HEK293 (cell line): ENCODE data around the gene ECPAS.

Experiments
- CTCF ChIA-PET: fragments of 350-600 bp; formaldehyde crosslinking; extraction: SDS; loops from one replicate; lab custom pipeline; 2021; ENCODE audit warnings: antibody characterized with exemption; lab: Yijun Ruan, JAX
- POLR2A ChIA-PET: fragments of 300-600 bp; formaldehyde crosslinking; extraction: SDS; loops from one replicate; lab custom pipeline; 2020; ENCODE audit warnings: antibody characterized with exemption, inconsistent platforms; lab: Yijun Ruan, JAX
- H3K27ac ChIP-seq: fragments of 200-500 bp; sonication (Bioruptor generic); 2 replicates; pipeline ENCODE4 v1.5.1; 2014; ENCODE audit warnings: low read depth, low read length, control low read depth, inconsistent platforms; ENCODE audit errors: extremely low read depth
- H3K36me3 ChIP-seq, 2 experiments: fragments of 200-500 bp in 1 of 2; sonication (Bioruptor generic) in 1 of 2; 1 replicate in 1 of 2; 2 replicates in 1 of 2; pipeline ENCODE4 v1.5.1; 2014 to 2017; ENCODE audit warnings: inconsistent platforms in 2 of 2, low read length in 2 of 2; ENCODE audit not compliant: control insufficient read depth in 2 of 2, insufficient read depth in 1 of 2
- H3K4me1 ChIP-seq: fragments of 200-500 bp; sonication (Bioruptor generic); 2 replicates; pipeline ENCODE4 v1.5.1; 2014; ENCODE audit warnings: mild to moderate bottlenecking, low read length, inconsistent platforms; ENCODE audit not compliant: control insufficient read depth, insufficient read depth
- H3K4me3 ChIP-seq: 2 replicates; pipeline ENCODE4 v1.5.1; 2011; ENCODE audit warnings: low read depth, mild to moderate bottlenecking, control low read depth, low read length, moderate library complexity
- H3K9me3 ChIP-seq: fragments of 200-500 bp; sonication (Bioruptor generic); 2 replicates; pipeline ENCODE4 v1.5.1; 2014; ENCODE audit warnings: low read depth, low read length, inconsistent platforms; ENCODE audit not compliant: control insufficient read depth, insufficient read depth
- CTCF ChIP-seq: fragments of 450-650 bp; formaldehyde crosslinking; IDR thresholded peaks from 2 replicates; pipeline ENCODE4 v1.5.1; 2016; ENCODE audit warnings: missing biosample characterization, missing genetic modification characterization
- KLF10 ChIP-seq: fragments of 450-650 bp; IDR thresholded peaks from 2 replicates; pipeline ENCODE4 v1.5.1; 2018; ENCODE audit warnings: missing biosample characterization, mild to moderate bottlenecking, missing genetic modification characterization
- PRDM1 ChIP-seq: fragments of 450-650 bp; formaldehyde crosslinking; IDR thresholded peaks from 2 replicates; pipeline ENCODE4; 2016; ENCODE audit warnings: missing biosample characterization, missing genetic modification characterization
- RBAK ChIP-seq: fragments of 450-650 bp; formaldehyde crosslinking; IDR thresholded peaks from 2 replicates; pipeline ENCODE4 v1.5.1; 2016; ENCODE audit warnings: missing biosample characterization, missing genetic modification characterization
- SALL2 ChIP-seq: fragments of 450-650 bp; formaldehyde crosslinking; IDR thresholded peaks from 2 replicates; pipeline ENCODE4 v1.5.0; 2017; ENCODE audit warnings: missing biosample characterization, mild to moderate bottlenecking, missing genetic modification characterization, borderline replicate concordance
- SP7 ChIP-seq: fragments of 450-650 bp; formaldehyde crosslinking; IDR thresholded peaks from 2 replicates; pipeline ENCODE4 v1.5.1; 2016; ENCODE audit warnings: missing biosample characterization, missing genetic modification characterization
- ZBTB1 ChIP-seq: fragments of 450-650 bp; formaldehyde crosslinking; IDR thresholded peaks from 2 replicates; pipeline ENCODE4 v1.5.1; 2016; ENCODE audit warnings: missing biosample characterization, missing genetic modification characterization
- ZBTB8A ChIP-seq: fragments of 450-650 bp; formaldehyde crosslinking; IDR thresholded peaks from 2 replicates; pipeline ENCODE4 v1.5.1; 2016; ENCODE audit warnings: missing biosample characterization, missing genetic modification characterization
- ZFHX2 ChIP-seq: fragments of 450-650 bp; formaldehyde crosslinking; conservative IDR thresholded peaks from 2 replicates; pipeline ENCODE4 v1.5.1; 2016; ENCODE audit warnings: missing biosample characterization, missing genetic modification characterization
- ZIC2 ChIP-seq: fragments of 450-650 bp; formaldehyde crosslinking; IDR thresholded peaks from 2 replicates; pipeline ENCODE4 v1.5.1; 2016; ENCODE audit warnings: missing biosample characterization, missing genetic modification characterization
- ZNF138 ChIP-seq: fragments of 450-650 bp; formaldehyde crosslinking; IDR thresholded peaks from 2 replicates; pipeline ENCODE4 v1.5.1; 2016; ENCODE audit warnings: missing biosample characterization, missing genetic modification characterization, borderline replicate concordance
- ZNF18 ChIP-seq: fragments of 450-650 bp; formaldehyde crosslinking; IDR thresholded peaks from 2 replicates; pipeline ENCODE4 v1.5.1; 2016; ENCODE audit warnings: missing biosample characterization, missing genetic modification characterization
- ZNF211 ChIP-seq: fragments of 450-650 bp; formaldehyde crosslinking; IDR thresholded peaks from 2 replicates; pipeline ENCODE4 v1.5.1; 2016; ENCODE audit warnings: low read depth, missing biosample characterization, missing genetic modification characterization
- ZNF221 ChIP-seq: fragments of 450-650 bp; formaldehyde crosslinking; IDR thresholded peaks from 2 replicates; pipeline ENCODE4 v1.5.1; 2017; ENCODE audit warnings: missing biosample characterization, missing genetic modification characterization, borderline replicate concordance
- ZNF248 ChIP-seq: fragments of 450-650 bp; formaldehyde crosslinking; IDR thresholded peaks from 2 replicates; pipeline ENCODE4 v1.5.1; 2017; ENCODE audit warnings: missing biosample characterization, missing genetic modification characterization
- ZNF354C ChIP-seq: fragments of 450-650 bp; formaldehyde crosslinking; IDR thresholded peaks from 2 replicates; pipeline ENCODE4 v1.5.1; 2016; ENCODE audit warnings: missing biosample characterization, missing genetic modification characterization, low read depth, borderline replicate concordance
- ZNF398 ChIP-seq: fragments of 450-650 bp; formaldehyde crosslinking; IDR thresholded peaks from 2 replicates; pipeline ENCODE4 v1.5.1; 2017; ENCODE audit warnings: missing biosample characterization, missing genetic modification characterization
- ZNF449 ChIP-seq: fragments of 450-650 bp; formaldehyde crosslinking; IDR thresholded peaks from 2 replicates; pipeline ENCODE4 v1.5.1; 2017; ENCODE audit warnings: missing biosample characterization, mild to moderate bottlenecking, missing genetic modification characterization, moderate library complexity
- ZNF529 ChIP-seq: fragments of 450-650 bp; formaldehyde crosslinking; IDR thresholded peaks from 2 replicates; pipeline ENCODE4 v1.5.1; 2017; ENCODE audit warnings: missing genetic modification characterization, missing biosample characterization; ENCODE audit not compliant: insufficient replicate concordance
- ZNF544 ChIP-seq: fragments of 450-650 bp; formaldehyde crosslinking; IDR thresholded peaks from 2 replicates; pipeline ENCODE4 v1.5.0; 2017; ENCODE audit warnings: missing biosample characterization, missing genetic modification characterization
- ZNF561 ChIP-seq: fragments of 450-650 bp; IDR thresholded peaks from 2 replicates; pipeline ENCODE4 v1.5.1; 2018; ENCODE audit warnings: missing biosample characterization, missing genetic modification characterization, borderline replicate concordance
- ZNF596 ChIP-seq: fragments of 450-650 bp; IDR thresholded peaks from 2 replicates; pipeline ENCODE4 v1.5.0; 2018; ENCODE audit warnings: missing biosample characterization, mild to moderate bottlenecking, missing genetic modification characterization, moderate library complexity
- ZNF664 ChIP-seq: fragments of 450-650 bp; formaldehyde crosslinking; IDR thresholded peaks from 2 replicates; pipeline ENCODE4 v1.5.1; 2016; ENCODE audit warnings: missing biosample characterization, missing genetic modification characterization
- ZNF768 ChIP-seq: fragments of 450-650 bp; formaldehyde crosslinking; IDR thresholded peaks from 2 replicates; pipeline ENCODE4 v1.5.1; 2018; ENCODE audit warnings: missing biosample characterization, mild to moderate bottlenecking, missing genetic modification characterization
- TF ChIP-seq, protein P1 (sequence below): fragments of 450-650 bp; formaldehyde crosslinking; IDR thresholded peaks from 2 replicates; pipeline ENCODE4 v1.5.1; 2016; ENCODE audit warnings: missing biosample characterization, missing genetic modification characterization

Gene ECPAS

GRCh38 chr9:111454751-111455150, 29.4 kb downstream of the ECPAS start:
- ChIA-PET CTCF (interaction anchor here (0.5 kb wide), 1 partner anchor 211 kb away, joined by 5 read pairs; no protein-coding TSS in a partner anchor), POLR2A (no interaction called here)
- H3K4me3 ChIP-seq, result no peak overlapping the region
- peaks cover 18% of the 10 kb centered on the region for H3K4me1 ChIP-seq
- TF ChIP-seq ZNF449 (tag by site-specific recombination) (no peak), ZNF398 (no peak), ZNF211 (tag by site-specific recombination) (no peak), ZNF248 (tag by site-specific recombination) (no peak), ZNF561 (tag by site-specific recombination) (no peak), PRDM1 (tag by site-specific recombination) (no peak), ZNF768 (no peak), RBAK (tag by site-specific recombination) (no peak), ZNF354C (no peak), ZNF529 (no peak), KLF10 (tag by site-specific recombination) (no peak)
- TF ChIP-seq, protein P1, sequence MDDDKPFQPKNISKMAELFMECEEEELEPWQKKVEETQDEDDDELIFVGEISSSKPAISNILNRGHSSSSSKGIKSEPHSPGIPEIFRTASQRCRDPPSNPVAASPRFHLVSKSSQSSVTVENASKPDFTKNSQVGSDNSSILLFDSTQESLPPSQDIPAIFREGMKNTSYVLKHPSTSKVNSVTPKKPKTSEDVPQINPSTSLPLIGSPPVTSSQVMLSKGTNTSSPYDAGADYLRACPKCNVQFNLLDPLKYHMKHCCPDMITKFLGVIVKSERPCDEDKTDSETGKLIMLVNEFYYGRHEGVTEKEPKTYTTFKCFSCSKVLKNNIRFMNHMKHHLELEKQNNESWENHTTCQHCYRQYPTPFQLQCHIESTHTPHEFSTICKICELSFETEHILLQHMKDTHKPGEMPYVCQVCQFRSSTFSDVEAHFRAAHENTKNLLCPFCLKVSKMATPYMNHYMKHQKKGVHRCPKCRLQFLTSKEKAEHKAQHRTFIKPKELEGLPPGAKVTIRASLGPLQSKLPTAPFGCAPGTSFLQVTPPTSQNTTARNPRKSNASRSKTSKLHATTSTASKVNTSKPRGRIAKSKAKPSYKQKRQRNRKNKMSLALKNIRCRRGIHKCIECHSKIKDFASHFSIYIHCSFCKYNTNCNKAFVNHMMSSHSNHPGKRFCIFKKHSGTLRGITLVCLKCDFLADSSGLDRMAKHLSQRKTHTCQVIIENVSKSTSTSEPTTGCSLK (tag by site-specific recombination), result no peak
- no peaks in the 10 kb centered on the region for H3K9me3 ChIP-seq
- H3K36me3 ChIP-seq, result peaks cover 0 to under 1% of the 10 kb centered on the region in 2 experiments; a peak in 2 of 3 replicates
- H3K27ac ChIP-seq, result no peak overlapping the region

- ChIA-PET CTCF (no interaction called here), POLR2A (no interaction called here)
- Histone ChIP-seq H3K4me3 (no peak overlapping the region), H3K36me3 (peaks cover 3 to 6% of the 10 kb centered on the region in 2 experiments; a peak in 2 of 3 replicates), H3K4me1 (0 out of 2 replicates have a peak, but pooled peaks cover 2% of the 10 kb centered on the region), H3K27ac (no peak overlapping the region), H3K9me3 (no peaks in the 10 kb centered on the region)
- TF ChIP-seq ZFHX2 (tag by site-specific recombination), result no peak
- no peak for TF ChIP-seq ZNF544 (tag by site-specific recombination)
- no peak for TF ChIP-seq SP7 (tag by site-specific recombination)
- TF ChIP-seq ZNF221 (tag by site-specific recombination), result no peak
- TF ChIP-seq ZNF18 (tag by site-specific recombination), result no peak
- TF ChIP-seq ZIC2 (tag by site-specific recombination), result no peak
- no peak for TF ChIP-seq ZBTB1
- no peak for TF ChIP-seq CTCF (tag by site-specific recombination)
- no peak for TF ChIP-seq SALL2
- TF ChIP-seq ZNF596, result no peak
- no peak for TF ChIP-seq ZBTB8A
- TF ChIP-seq ZNF664, result no peak
- TF ChIP-seq ZNF138 (tag by site-specific recombination), result no peak
Measured at GRCh38 chr9:111451570-111451969, 32.6 kb downstream of the ECPAS start.
